ENCODE results near the gene PANX2.

PANX2 gene

DNA sequence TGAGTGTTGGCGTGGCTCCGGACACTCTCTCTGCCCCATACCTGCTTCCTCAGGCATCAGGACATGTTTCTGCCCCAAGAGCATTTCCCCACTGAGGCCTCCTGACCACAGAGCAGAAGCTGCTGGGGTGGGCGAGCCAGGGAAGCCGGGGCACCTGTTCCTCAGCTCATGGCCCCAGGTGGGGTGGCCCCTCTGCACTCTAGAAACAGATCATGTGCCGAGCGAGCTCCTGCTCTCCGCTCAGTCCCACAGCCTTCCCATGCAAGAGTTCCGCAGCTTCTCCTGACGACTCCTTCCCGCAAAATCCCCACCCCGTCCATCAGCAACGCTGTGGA, 22.4 kb upstream of the PANX2 start:
- TF ChIP-seq, protein P1, sequence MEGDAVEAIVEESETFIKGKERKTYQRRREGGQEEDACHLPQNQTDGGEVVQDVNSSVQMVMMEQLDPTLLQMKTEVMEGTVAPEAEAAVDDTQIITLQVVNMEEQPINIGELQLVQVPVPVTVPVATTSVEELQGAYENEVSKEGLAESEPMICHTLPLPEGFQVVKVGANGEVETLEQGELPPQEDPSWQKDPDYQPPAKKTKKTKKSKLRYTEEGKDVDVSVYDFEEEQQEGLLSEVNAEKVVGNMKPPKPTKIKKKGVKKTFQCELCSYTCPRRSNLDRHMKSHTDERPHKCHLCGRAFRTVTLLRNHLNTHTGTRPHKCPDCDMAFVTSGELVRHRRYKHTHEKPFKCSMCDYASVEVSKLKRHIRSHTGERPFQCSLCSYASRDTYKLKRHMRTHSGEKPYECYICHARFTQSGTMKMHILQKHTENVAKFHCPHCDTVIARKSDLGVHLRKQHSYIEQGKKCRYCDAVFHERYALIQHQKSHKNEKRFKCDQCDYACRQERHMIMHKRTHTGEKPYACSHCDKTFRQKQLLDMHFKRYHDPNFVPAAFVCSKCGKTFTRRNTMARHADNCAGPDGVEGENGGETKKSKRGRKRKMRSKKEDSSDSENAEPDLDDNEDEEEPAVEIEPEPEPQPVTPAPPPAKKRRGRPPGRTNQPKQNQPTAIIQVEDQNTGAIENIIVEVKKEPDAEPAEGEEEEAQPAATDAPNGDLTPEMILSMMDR (IDR thresholded peaks at IDR 0.05; ENCODE audit: control insufficient read depth, insufficient read depth, low read depth, low read length, missing control alignments): no peak
- H3K4me3 ChIP-seq (ENCODE audit: control insufficient read depth, low read depth, low read length): no peak overlapping the region
- no peak for DNase-seq (ENCODE audit: low read depth)

DNA sequence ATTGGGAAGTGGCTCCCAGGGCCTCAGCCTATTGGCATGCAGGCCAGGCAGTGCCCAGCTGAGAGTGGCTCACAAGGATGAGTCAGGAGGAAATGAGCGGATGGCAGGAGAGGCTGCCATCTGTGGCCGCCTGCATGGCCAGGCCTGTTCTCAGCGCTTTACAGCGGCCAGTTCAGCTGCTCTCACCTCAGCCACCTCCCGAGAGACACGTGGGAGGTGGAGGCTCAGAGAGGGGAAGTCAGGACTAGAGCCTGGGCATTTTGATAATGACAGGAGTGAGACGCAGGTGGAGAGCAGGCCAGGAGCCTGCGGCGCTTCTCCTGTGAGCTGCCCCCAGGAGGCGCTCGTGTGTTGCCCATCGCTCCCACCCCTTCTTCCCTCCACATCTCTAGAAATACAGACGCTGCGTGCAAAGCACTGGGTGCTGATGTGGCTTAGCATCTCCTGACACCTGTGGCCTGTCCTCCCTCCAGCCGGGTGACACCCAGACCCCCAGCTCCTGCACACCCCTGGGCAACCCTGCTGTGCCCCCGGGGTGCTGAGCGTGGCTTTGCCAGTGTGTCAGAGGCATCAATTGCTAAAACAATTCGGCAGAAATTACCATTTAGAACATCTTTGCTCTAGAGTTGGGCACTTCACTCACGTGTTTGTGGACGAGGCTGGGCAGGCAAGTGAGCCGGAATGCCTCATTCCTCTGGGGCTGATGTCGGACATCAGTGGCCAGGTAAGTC, 21.4 kb upstream of the PANX2 start:
- DNase-seq (ENCODE audit: low read depth): no peak

DNA sequence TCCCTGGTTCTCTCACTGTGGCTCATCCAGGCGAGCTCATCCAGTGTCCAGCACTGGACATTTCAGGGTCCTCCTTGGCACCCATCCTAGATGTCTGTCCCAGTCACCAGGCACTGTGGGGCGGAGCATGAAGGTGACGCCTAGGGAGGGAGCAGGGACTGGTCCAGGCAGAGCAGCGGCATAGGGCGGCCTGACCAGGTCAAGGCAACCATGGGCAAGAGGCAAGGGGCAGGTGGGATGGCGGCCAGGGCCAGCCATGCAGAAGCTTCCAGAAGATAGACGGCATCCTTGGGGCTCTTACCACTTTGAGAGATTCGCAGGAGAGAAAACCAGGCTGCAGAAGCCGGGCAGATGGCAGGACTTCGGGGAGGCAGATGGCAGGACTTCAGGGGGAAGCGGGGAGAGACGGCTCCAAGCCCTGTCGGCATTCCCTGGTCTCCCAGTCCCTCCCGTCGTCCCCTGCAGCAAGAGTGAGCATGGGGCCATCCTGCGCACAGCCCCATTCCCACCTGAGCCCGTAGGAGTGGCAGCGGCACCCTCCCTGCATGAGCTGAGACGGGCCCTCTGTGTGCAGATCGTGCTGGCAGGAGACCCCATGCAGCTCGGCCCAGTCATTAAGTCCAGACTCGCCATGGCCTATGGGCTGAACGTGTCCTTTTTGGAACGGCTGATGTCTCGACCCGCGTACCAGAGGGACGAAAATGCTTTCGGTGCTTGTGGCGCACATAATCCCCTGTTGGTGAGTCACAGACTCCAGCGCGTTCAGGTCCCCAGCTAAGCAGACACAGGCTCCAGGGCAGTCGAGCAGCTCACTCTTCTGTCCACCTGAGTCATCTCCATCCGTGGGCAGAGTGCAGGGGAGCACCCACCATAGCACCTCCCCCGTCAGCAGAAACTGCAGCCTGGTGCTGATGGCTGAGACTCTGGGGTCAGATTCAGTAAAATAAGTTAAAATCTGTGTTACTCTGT, 20.1 kb upstream of the PANX2 start:
- no peak overlapping the region for H3K4me3 ChIP-seq (ENCODE audit: control insufficient read depth, low read depth, low read length)
- DNase-seq (ENCODE audit: low read depth): no peak
- TF ChIP-seq, protein P1 (IDR thresholded peaks at IDR 0.05; ENCODE audit: control insufficient read depth, insufficient read depth, low read depth, low read length, missing control alignments): no peak

More for the DNA sequence above, 21.4 kb upstream of the PANX2 start:
- TF ChIP-seq, protein P1 (IDR thresholded peaks at IDR 0.05; ENCODE audit: control insufficient read depth, insufficient read depth, low read depth, low read length, missing control alignments): peak; percentile 49
- H3K4me3 ChIP-seq (ENCODE audit: control insufficient read depth, low read depth, low read length): no peak overlapping the region

DNA sequence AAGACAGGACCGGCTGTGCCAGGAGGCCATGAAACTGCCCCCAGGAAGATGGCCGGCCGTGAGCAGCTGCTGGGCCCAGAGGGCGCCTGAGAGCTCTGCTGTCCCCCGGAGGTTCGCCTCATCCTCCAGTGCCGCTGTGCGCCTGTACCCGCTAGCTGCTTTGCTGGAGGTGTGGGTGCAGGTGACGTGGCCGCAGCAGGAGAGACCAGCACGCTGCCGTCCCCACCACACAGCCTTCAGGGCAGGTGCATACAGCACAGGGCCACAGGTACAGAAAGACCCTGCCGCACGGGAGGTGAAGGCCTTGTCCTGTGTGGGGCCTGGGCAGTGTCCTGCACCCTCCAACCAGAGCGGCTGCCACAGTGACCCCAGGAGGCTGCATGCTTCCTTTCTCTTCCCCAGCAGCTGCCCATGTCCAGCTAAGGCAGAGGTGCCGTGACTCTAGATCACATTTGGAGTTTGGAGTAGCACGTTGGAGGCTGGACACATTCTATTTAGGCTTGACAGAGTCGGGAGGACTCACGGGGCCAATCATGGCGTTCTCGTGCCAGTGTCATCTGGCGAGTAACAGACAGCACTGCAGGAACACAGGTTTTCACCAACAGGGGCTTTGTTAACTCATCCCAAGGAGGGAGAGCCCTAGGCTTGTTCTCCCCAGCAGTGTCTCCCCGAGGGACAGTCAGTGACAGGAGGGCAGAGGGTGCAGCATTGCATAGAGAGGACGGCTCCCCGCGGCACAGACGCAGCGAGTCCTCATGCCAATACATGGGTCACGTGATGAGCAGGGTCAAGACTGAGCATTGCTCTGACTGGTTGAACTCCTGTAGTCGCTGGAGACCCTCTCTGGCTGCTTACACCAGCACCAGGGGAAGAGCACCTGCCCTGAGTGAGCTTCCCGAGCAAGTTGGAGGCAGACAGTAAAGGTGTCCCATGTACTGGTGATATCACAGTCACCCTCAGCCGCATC, 18.7 kb upstream of the PANX2 start:
- DNase-seq (ENCODE audit: low read depth): no peak
- TF ChIP-seq, protein P1 (IDR thresholded peaks at IDR 0.05; ENCODE audit: control insufficient read depth, insufficient read depth, low read depth, low read length, missing control alignments): no peak

DNA sequence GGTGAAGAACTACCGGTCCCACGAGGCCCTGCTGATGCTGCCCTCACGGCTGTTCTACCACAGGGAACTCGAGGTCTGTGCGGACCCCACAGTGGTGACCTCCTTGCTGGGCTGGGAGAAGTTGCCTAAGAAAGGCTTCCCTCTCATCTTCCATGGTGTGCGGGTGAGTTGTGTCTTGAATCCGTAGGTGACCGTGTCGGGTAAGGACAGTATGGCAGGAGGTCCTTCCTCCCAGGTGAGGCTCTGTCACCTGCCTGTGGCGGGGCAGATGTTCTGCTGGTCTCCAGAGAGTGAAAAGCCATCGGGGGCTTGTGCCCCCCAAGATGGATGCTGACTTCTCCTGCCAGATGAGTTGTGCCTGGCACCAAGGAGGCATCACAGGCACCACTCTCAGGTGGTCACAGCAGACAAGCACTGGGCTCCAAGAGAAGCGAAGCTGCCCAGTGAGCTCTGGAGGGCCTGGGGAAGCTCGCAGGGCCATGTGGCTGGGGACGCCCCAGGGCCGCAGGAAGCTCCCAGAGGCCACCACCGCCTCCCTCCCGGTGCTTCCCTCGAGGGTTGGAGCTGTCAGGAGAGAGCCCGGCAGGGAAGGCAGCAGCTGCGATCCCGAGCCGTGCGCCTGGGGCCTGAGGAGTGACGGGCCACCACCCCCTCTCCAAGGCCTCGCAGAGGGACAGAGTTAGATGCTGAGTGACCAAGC, 17.3 kb upstream of the PANX2 start:
- no peak for DNase-seq (ENCODE audit: low read depth)
- H3K4me3 ChIP-seq (ENCODE audit: control insufficient read depth, low read depth, low read length): no peak overlapping the region
- TF ChIP-seq, protein P1 (IDR thresholded peaks at IDR 0.05; ENCODE audit: control insufficient read depth, insufficient read depth, low read depth, low read length, missing control alignments): no peak

More for the DNA sequence above, 18.7 kb upstream of the PANX2 start:
- H3K4me3 ChIP-seq (ENCODE audit: control insufficient read depth, low read depth, low read length): no peak overlapping the region

Data from AG09309 (cell line).